ENCODE data around the gene TWSG1.

DNA sequence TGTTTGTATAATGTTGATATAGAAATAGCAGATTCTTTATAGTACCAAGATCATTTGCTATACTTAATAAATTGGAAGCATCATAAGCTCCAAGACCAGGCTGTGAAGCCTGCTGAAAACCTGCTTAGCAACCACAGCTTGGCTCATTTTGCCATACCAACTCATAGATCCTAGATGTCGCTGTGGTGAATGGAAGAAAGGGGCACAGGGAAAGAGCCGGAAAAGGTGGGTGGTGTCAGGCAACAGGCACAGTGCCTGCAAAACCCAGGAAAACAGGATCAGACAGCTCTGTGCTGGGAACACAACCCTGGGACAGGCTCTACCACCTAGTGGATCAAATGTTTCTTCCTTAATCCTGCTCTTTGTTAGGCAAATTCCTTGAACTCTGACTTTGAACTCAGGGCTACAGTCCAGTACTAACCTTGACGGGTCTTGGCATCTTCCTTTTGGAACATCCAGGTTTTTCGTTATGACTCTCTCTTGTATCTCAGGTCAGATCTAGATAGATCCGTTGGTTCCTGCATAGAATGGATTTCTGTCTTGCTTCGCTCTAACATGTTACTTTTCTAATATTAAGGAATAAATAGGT lies 31.6 kb downstream of the TWSG1 start:
- TF ChIP-seq, protein P1, sequence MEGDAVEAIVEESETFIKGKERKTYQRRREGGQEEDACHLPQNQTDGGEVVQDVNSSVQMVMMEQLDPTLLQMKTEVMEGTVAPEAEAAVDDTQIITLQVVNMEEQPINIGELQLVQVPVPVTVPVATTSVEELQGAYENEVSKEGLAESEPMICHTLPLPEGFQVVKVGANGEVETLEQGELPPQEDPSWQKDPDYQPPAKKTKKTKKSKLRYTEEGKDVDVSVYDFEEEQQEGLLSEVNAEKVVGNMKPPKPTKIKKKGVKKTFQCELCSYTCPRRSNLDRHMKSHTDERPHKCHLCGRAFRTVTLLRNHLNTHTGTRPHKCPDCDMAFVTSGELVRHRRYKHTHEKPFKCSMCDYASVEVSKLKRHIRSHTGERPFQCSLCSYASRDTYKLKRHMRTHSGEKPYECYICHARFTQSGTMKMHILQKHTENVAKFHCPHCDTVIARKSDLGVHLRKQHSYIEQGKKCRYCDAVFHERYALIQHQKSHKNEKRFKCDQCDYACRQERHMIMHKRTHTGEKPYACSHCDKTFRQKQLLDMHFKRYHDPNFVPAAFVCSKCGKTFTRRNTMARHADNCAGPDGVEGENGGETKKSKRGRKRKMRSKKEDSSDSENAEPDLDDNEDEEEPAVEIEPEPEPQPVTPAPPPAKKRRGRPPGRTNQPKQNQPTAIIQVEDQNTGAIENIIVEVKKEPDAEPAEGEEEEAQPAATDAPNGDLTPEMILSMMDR (conservative IDR thresholded peaks at IDR 0.05; ENCODE audit: low read length): no peak
- no peak for TF ChIP-seq EZH2phosphoT487 (IDR thresholded peaks at IDR 0.05; ENCODE audit: borderline replicate concordance)
